C4-2B (cell line): Measurements from ENCODE around the gene ATG2A.

Experiments
- H3K27ac ChIP-seq: fragments of 450-650 bp; 2 replicates; pipeline ENCODE4 v1.5.1; 2017
- CTCF ChIP-seq: fragments of 450-650 bp; conservative IDR thresholded peaks from 2 replicates; pipeline ENCODE4 v1.5.1; 2017; ENCODE audit warnings: mild to moderate bottlenecking
- ZFX ChIP-seq: fragments of 450-650 bp; IDR thresholded peaks from 2 replicates; pipeline ENCODE4 v1.6.1; 2017

The ATG2A gene

GRCh38 chr11:64864473-64865285 is 52.3 kb downstream of the ATG2A start:
- H3K27ac ChIP-seq = no peak overlapping the region
- TF ChIP-seq CTCF (no peak), ZFX (no peak)

DNA sequence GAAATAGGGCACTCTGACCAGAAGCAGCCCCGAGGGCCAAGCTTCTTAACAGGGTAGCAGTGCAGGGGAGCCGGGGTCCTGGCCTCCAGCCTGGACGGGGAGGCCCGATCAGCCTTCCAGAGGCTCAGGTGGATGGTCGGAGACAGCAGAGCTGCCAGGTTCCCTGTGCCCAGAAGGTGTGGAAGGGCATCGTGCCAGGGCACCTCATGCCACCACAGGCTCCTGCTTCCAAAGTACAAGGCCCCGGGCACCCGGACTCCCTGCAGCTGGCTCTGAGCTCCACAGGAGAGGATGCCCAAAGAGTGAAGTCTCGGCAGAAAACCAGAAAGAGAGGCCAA is 52.9 kb downstream of the ATG2A start:
- H3K27ac ChIP-seq = no peak overlapping the region
- no peak for TF ChIP-seq ZFX
- no peak for TF ChIP-seq CTCF

GRCh38 chr11:64863391-64864060 is 53.5 kb downstream of the ATG2A start:
- TF ChIP-seq CTCF (no peak), ZFX (no peak)
- no peak overlapping the region for H3K27ac ChIP-seq

DNA sequence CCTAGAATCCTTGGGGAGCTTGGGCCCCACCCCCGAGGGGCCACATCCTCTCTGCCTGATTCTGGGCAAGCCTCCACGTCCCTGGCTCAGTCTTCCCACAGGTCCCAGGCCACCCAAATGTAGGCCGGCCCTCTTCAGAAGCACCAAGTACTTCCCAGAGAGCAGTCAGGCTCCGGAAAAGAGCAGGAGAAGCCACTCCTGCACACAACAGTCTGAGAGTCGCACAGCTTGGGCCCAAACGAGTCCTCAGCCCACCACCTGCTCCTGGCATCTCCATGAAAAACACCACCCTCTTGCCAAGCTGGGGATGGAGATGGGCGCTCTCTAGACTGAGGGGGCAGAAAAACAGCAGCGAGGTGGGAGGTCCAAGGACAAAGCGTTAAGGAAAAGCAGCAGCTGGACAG is 54.0 kb downstream of the ATG2A start:
- H3K27ac ChIP-seq = no peak overlapping the region
- TF ChIP-seq CTCF (no peak), ZFX (no peak)

- TF ChIP-seq ZFX = no peak
- TF ChIP-seq CTCF = no peak
- H3K27ac ChIP-seq = no peak overlapping the region
Measured at GRCh38 chr11:64861227-64861975, 55.6 kb downstream of the ATG2A start.

DNA sequence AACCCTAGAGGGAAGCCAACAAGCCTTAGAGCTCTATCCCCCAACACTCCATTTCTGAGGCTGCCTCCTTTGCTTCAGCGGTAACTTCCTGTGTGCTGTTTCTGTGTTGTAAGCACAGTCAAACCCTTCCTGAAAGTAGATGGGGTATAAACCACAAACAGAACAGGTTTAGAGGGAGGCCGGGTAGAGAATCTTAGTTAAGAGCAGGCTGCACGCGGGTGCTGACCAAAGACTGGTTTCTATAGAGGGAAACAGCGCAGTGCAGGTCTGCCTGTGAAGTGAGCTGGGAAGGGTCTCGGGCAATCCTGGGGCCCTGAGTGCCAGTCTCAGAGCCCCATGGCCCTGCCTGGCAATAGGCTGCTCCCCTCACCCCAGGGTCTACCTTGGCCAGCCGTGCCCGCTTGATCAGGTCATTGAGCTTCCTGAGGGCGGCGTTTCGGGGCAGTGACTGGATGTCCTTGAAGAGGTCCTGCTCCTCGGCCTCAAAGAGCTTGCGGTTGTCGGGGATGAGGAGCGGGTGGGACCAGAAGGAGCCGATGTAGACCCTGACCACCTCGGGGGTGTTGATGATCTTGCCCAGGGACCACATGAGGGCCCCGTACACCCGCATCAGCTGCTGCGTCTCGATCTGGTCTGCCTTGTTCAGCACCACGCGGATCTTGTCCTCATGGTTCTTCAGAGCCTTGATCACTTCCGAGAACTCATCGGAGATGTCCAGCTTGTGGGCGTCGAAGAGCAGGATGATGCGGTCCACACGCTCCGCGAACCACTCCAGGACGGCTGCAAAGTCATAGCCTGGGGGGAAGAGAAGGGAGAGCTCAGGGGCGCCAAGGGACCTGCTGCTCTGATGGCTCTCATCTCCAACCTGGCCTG is 57.2 kb downstream of the ATG2A start:
- H3K27ac ChIP-seq = no peak overlapping the region
- TF ChIP-seq CTCF (no peak), ZFX (no peak)
